Measurements from ENCODE around the gene BLOC1S1. TPM values are rescaled to one million over a fixed set of nuclear protein-coding genes. Genes with fewer than 3 reads are reported as not detected.

The BLOC1S1 gene
- total RNA-seq, 4 donors from 2014 or later, result 159 to 253 (median 196) TPM

DNA sequence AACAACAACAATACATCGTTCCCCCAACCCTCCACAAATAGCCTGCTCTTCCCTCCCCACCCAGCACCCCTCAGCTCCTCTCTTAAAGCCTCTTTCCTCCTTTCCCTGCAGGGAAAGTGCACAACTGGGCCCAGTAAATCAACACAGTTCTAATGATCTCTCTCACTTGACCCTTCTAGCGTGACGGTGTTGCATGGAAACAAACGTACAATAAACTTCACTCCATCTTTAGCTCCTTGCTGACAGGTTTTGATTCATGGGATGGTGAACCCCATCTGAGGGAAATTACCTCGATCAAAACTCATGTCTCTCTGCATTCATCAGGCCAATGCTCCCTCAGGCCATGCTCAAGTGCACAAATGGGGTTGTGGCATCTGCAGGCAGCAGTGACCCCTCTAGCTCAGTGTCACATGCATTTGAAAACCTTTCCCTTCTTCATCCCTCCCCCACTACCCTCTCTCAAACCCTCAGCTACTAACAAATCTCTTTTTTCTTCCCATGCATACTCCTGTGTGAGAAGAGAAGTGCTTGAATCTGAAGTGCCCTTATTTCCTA, 50.0 kb downstream of the BLOC1S1 start:
- intact Hi-C loops (cut with DNase I), result no loop called here
- no peak for DNase-seq (ENCODE audit: extremely low spot score)
- Histone ChIP-seq H3K4me1 (no peaks in the 10 kb centered on the region), H3K27me3 (no peaks in the 10 kb centered on the region), H3K9me3 (no peaks in the 10 kb centered on the region), H3K4me3 (no peak overlapping the region), H3K27ac (replicated peaks in 1 of 4) (no peak overlapping the region), H3K36me3 (peaks cover 5 to 64% (median 29%) of the 10 kb centered on the region in 4 donors)
- WGBS, result 80% methylated on average over 5 of the region's 5 CpGs
- TF ChIP-seq POLR2A (IDR thresholded peaks at IDR 0.05; ENCODE audit: low read depth), result no peak
- TF ChIP-seq EP300 (IDR thresholded peaks at IDR 0.05), result no peak
- no peak for TF ChIP-seq CTCF (IDR thresholded peaks at IDR 0.05)
- TF ChIP-seq POLR2AphosphoS5 (IDR thresholded peaks at IDR 0.05), result no peak

DNA sequence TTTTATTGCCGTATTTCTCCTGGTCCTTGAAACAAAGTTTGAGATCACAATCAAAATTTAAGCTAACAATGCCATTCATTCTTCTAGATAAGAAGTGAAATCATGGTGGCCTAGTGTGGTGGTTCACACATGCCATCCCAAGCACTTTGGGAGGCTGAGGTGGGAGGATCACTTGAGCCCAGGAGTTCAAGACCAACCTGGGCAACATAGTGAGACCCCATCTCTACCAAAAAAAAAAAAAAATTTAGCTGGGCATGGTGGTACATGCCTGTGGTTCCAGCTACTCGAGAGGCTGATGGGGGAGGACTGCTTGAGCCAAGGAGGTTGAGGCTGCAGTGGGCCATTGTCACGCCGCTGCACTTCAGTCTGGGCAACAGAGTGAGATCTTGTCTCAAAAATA, 51.3 kb downstream of the BLOC1S1 start:
- H3K36me3 ChIP-seq, result peaks cover 5 to 66% (median 37%) of the 10 kb centered on the region in 4 donors
- no peak overlapping the region for H3K4me3 ChIP-seq
- no peaks in the 10 kb centered on the region for H3K27me3 ChIP-seq
- WGBS, result 100% methylated on average over 4 of the region's 4 CpGs
- intact Hi-C loops (cut with DNase I), result no loop called here
- H3K9me3 ChIP-seq, result no peaks in the 10 kb centered on the region
- peaks cover 0 to 4% (median 0%) of the 10 kb centered on the region in 4 donors for H3K4me1 ChIP-seq
- no peak for DNase-seq (ENCODE audit: extremely low spot score)
- TF ChIP-seq EP300 (IDR thresholded peaks at IDR 0.05) (no peak), POLR2AphosphoS5 (IDR thresholded peaks at IDR 0.05) (no peak), POLR2A (IDR thresholded peaks at IDR 0.05; ENCODE audit: low read depth) (no peak), CTCF (IDR thresholded peaks at IDR 0.05) (no peak)
- no peak overlapping the region for H3K27ac ChIP-seq (replicated peaks in 1 of 4)

Small RNA genes within 50 kb of the gene (small RNA-seq; reads per million reads assigned to genes)
- gene AC009779.1 (0 reads per million in 3 donors), gene RF00017 (0 reads per million in 3 donors)

Other genes with a start within 250 kb of the BLOC1S1 start
- not detected for gene OR6C70, start 245.9 kb upstream of the BLOC1S1 start, total RNA-seq
- gene OR6C68, start 223.7 kb upstream of the BLOC1S1 start, total RNA-seq, result not detected
- not detected for gene OR6C4, start 166.4 kb upstream of the BLOC1S1 start, total RNA-seq
- gene OR2AP1, start 143.6 kb upstream of the BLOC1S1 start, total RNA-seq, result not detected
- gene OR10P1, start 79.2 kb upstream of the BLOC1S1 start, total RNA-seq, result not detected
- 100 to 1,000 TPM; 155 to 245 (median 218) TPM for gene ITGA7, start 8.1 kb upstream of the BLOC1S1 start, total RNA-seq
- 10 to 100 TPM; 13.8 to 23.0 (median 17.2) TPM for gene RDH5, start 4.3 kb downstream of the BLOC1S1 start, total RNA-seq
- 1,000 to 10,000 TPM in 1 of 4 donors, 100 to 1,000 TPM in 3; 742 to 1,177 (median 845) TPM for gene CD63, start 13.0 kb downstream of the BLOC1S1 start, total RNA-seq
- 1 to 10 TPM; 1.7 to 9.0 (median 4.9) TPM for gene GDF11, start 27.1 kb downstream of the BLOC1S1 start, total RNA-seq
- gene SARNP, start 101.7 kb downstream of the BLOC1S1 start, total RNA-seq, result 10 to 100 TPM; 57.7 to 78.0 (median 70.1) TPM
- 10 to 100 TPM in 2 of 4 donors, 1 to 10 TPM in 2; 8.3 to 15.7 (median 11.8) TPM for gene ORMDL2, start 102.0 kb downstream of the BLOC1S1 start, total RNA-seq
- 10 to 100 TPM; 23.7 to 33.7 (median 30.0) TPM for gene DNAJC14, start 113.5 kb downstream of the BLOC1S1 start, total RNA-seq
- gene MMP19, start 126.9 kb downstream of the BLOC1S1 start, total RNA-seq, result 10 to 100 TPM in 2 of 4 donors, 1 to 10 TPM in 2; 5.5 to 17.4 (median 8.5) TPM
- gene PYM1, start 211.8 kb downstream of the BLOC1S1 start, total RNA-seq, result 10 to 100 TPM; 24.2 to 29.5 (median 26.7) TPM
- 10 to 100 TPM; 18.7 to 39.7 (median 24.7) TPM for gene DGKA, start 215.1 kb downstream of the BLOC1S1 start, total RNA-seq
- 1 to 10 TPM in 1 of 4 donors, under 1 TPM in 1, not detected in 2; 0.66 to 2.2 TPM for gene PMEL, start 250.0 kb downstream of the BLOC1S1 start, total RNA-seq

Measured in esophagus muscularis mucosa (tissue), 4 donors.